Right ventricle myocardium superior (tissue), 1 donor: Measurements from ENCODE around the gene MPST. TPM values are rescaled to one million over a fixed set of nuclear protein-coding genes. Genes with fewer than 3 reads are reported as not detected.

Source experiments
- ATAC-seq: fragments of 200-7000 bp; cut with Tn5 transposase; one replicate; pipeline ENCODE4 v1.9.1; 2020; ENCODE audit warnings: mild to moderate bottlenecking; ENCODE audit not compliant: poor library complexity
- DNase-seq: peaks from one replicate; pipeline ENCODE4 v3.0.0-alpha.2; 2020
- intact Hi-C: fragments of 100-400 bp; cut with DNase I; formaldehyde crosslinking; loops from one replicate; pipeline ENCODE4 v1.11.2; 2022
- total RNA-seq: library from RNA; stranded (reverse); fragmentation: NEBNext Ultra II Directional; extraction: Animal tissue kit (Norgen Biotek cat#: 25700); gene quantifications from one replicate; pipeline ENCODE4 v1.2.1, GENCODE V29; 2021
- donor health status: DM: no; HTN: yes; CAD: no; lungs with severe emphysema.

Gene MPST
- total RNA-seq, 1 donor from 2014 or later: 60.3 TPM

GRCh38 chr22:36998620-36999351 lies 20.8 kb upstream of the MPST start:
- no peak for ATAC-seq
- intact Hi-C loops: no loop called here

GRCh38 chr22:36999463-36999862 lies 20.1 kb upstream of the MPST start:
- no peak for DNase-seq
- no peak for ATAC-seq
- intact Hi-C loops: no loop called here

More at GRCh38 chr22:36998620-36999351, 20.8 kb upstream of the MPST start:
- DNase-seq: no peak

- intact Hi-C loops: no loop called here
- ATAC-seq: no peak
These were observed 18.6 kb upstream of the MPST start for GRCh38 chr22:37000676-37001534.

GRCh38 chr22:37001826-37002225 lies 17.7 kb upstream of the MPST start:
- ATAC-seq: no peak
- intact Hi-C loops: no loop called here
- DNase-seq: no peak

More at GRCh38 chr22:37000676-37001534, 18.6 kb upstream of the MPST start:
- DNase-seq: no peak

GRCh38 chr22:37002633-37003032 lies 16.9 kb upstream of the MPST start:
- ATAC-seq (no peak), DNase-seq (no peak)
- intact Hi-C loops: no loop called here

GRCh38 chr22:37007651-37008050 lies 11.9 kb upstream of the MPST start:
- ATAC-seq: no peak
- DNase-seq: no peak
- intact Hi-C loops: no loop called here

- DNase-seq (no peak), ATAC-seq (no peak)
These were observed 11.2 kb upstream of the MPST start for GRCh38 chr22:37008365-37008764.

GRCh38 chr22:37009490-37009889 lies 10.1 kb upstream of the MPST start:
- ATAC-seq (no peak), DNase-seq (no peak)
- intact Hi-C loops: no loop called here

More at GRCh38 chr22:37008365-37008764, 11.2 kb upstream of the MPST start:
- intact Hi-C loops: no loop called here

- intact Hi-C loops: no loop called here
These were observed 9.4 kb upstream of the MPST start for GRCh38 chr22:37010174-37010573.

GRCh38 chr22:37010976-37011375 lies 8.6 kb upstream of the MPST start:
- DNase-seq: no peak
- ATAC-seq: no peak
- intact Hi-C loops: no loop called here

More at GRCh38 chr22:37010174-37010573, 9.4 kb upstream of the MPST start:
- ATAC-seq (no peak), DNase-seq (no peak)

- ATAC-seq: no peak
- no peak for DNase-seq
- intact Hi-C loops: no loop called here
These were observed 8.1 kb upstream of the MPST start for GRCh38 chr22:37011472-37011871.

- intact Hi-C loops: no loop called here
- ATAC-seq (peak; percentile 82), DNase-seq (peak; percentile 75)
These were observed 7.2 kb upstream of the MPST start for GRCh38 chr22:37012262-37012904.

- intact Hi-C loops: no loop called here
- no peak for DNase-seq
- ATAC-seq: no peak
These were observed 6.6 kb upstream of the MPST start for GRCh38 chr22:37012956-37013355.

GRCh38 chr22:37014415-37014806 lies 5.1 kb upstream of the MPST start:
- intact Hi-C loops: no loop called here
- ATAC-seq (no peak), DNase-seq (no peak)

GRCh38 chr22:37014835-37015586 lies 4.5 kb upstream of the MPST start:
- intact Hi-C loops: no loop called here
- no peak for DNase-seq
- ATAC-seq: no peak

- no peak for ATAC-seq
- no peak for DNase-seq
- intact Hi-C loops: no loop called here
These were observed 4.0 kb upstream of the MPST start for GRCh38 chr22:37015587-37015878.

GRCh38 chr22:37016134-37016910 lies 3.2 kb upstream of the MPST start:
- intact Hi-C loops: no loop called here
- ATAC-seq: no peak
- DNase-seq: no peak

GRCh38 chr22:37017356-37017755 lies 2.2 kb upstream of the MPST start:
- DNase-seq: no peak
- no peak for ATAC-seq
- intact Hi-C loops: no loop called here
